Endometrial microvascular endothelial cells (primary cell): Measurements from ENCODE around the gene NXNL1. TPM values are rescaled to one million over a fixed set of nuclear protein-coding genes. Genes with fewer than 3 reads are reported as not detected.
"Not testable (repeated sequence)": the region's sequence is repeated elsewhere in the genome, so short reads cannot be mapped to it uniquely, and the experiment has no call there.

Source experiments
- in situ Hi-C: cut with HindIII; loops from 2 replicates; pipeline ENCODE4 v1.10.0; 2017; ENCODE audit warnings: low sequenced_read_pairs, low pct_unique_long_range_greater_than_20kb; ENCODE audit errors: inconsistent ontology term
- total RNA-seq: library from RNA; depleted of rRNA; stranded (reverse); fragments of >200 nt; gene quantifications from one replicate; pipeline ENCODE4 v1.2.3, GENCODE V29; 2015; ENCODE audit errors: inconsistent ontology term

Gene NXNL1, protein sequence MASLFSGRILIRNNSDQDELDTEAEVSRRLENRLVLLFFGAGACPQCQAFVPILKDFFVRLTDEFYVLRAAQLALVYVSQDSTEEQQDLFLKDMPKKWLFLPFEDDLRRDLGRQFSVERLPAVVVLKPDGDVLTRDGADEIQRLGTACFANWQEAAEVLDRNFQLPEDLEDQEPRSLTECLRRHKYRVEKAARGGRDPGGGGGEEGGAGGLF
- total RNA-seq: not detected

DNA sequence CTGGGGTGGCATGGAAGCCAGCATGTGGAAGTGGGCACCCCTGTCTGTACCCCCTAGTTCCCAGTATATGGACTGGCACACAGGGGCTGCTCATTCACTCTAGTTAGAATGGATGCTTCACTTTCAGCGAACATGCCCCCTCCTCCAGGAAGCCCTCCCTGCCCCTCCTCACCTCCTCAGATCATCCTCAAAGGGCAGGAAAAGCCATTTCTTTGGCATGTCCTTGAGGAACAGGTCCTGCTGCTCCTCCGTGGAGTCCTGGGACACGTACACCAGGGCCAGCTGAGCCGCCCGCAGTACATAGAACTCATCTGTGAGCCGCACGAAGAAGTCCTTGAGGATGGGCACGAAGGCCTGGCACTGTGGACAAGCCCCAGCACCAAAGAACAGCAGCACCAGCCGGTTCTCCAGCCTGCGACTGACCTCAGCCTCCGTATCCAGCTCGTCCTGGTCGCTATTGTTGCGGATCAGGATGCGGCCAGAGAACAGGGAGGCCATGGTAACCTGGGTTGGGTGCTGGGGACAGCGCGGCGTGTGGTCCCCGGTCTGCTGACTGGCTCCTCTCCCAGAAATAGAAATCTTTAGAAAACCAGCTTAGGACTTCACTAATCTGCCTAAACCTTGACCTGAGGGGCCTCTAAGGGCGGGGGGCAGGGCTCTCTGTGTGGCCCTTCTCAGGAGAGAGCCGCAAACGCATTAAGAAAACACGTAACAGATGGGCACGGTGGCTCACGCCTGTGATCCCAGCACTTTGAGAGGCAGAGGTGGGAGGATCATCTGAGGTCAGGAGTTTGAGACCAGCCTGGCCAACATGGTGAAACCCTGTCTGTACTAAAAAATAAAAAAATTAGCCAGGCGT lies at the start of gene NXNL1:
NXNL1 (minus strand) TSS at position 555 of the 859 bp plus-strand sequence; CDS start at position 498, 57 bp downstream.
- in situ Hi-C loops: no loop called here

DNA sequence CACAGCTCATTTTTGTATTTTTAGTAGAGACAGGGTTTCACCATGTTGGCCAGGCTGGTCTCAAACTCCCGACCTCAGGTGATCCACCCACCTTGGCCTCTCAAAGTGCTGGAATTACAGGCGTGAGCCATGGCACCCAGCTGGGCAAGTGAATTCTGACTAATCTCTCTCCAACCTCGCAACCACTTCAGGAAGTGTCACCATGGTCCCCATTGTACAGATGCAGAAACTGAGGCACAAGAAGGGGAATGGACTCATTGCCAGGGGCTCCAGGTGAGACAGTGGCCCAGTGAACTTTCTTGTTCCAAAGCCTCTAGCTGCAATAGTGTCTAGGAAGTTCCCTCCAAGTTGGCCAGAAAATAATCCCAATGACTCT lies 47.8 kb upstream of the NXNL1 start:
- in situ Hi-C loops: not testable (repeated sequence)

DNA sequence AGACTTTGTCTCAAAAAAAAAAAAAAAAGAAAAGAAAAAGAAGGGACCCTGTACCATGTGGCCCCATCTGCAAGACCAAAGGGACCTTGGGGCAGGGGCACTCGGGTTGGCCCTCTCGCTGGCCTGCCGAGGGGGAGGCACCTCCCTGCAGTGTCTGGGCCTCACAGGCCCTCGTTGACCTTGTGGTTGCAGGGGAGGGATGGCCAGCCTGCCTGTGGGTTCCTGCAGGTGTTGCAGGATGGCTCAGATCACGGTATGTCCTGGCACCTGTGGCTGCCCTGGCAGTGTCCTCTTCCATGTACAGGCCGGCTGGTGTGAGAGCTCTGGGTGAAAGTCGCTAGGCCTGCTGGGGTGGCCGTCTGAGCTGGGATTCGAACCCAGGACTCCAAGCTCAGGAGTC lies 46.0 kb upstream of the NXNL1 start:
- in situ Hi-C loops: no loop called here

DNA sequence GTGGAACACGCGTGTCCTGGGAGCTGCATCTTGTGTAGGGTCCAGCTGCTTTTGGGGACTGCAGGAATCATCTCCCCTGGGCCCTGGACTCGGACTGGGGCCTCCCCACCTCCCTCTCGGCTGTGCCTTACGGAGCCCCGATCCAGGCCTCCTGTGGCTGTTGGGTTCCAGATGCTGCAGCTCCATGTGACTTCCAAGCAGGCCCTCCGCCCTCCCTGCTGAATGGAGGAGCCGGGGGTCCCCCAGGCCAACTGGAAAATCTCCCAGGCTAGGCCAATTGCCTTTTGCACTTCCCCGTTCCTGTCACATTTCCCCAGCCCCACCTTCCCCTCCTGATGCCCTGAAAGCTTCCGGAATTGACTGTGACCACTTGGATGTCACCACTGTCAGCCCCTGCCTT lies 44.5 kb upstream of the NXNL1 start:
- in situ Hi-C loops: no loop called here

DNA sequence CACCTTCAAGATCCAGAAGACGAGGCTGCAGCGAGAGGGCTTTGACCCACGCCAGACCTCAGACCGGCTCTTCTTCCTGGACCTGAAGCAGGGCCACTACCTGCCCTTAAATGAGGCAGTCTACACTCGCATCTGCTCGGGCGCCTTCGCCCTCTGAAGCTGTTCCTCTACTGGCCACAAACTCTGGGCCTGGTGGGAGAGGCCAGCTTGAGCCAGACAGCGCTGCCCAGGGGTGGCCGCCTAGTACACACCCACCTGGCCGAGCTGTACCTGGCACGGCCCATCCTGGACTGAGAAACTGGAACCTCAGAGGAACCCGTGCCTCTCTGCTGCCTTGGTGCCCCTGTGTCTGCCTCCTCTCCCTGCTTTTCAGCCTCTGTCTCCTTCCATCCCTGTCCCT lies 43.7 kb upstream of the NXNL1 start:
- in situ Hi-C loops: no loop called here

DNA sequence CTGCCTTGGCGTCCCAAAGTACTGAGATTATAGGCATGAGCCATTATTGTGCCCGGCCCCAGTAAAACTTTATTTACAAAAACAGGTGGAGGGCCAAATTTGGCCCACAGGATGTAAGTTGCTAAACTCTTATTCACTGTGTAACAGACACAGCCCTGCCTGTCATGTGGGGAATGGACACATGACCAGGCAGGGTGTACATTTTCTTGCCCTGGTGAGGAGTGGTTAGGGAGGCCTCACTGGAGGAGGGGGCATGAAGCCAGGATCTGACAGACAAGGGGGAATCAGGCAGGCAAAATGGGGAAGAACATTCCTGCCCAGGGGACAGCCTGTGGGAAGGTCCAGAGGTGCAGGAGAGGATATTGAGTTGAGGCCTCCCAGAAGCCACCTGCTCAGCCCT lies 43.3 kb upstream of the NXNL1 start:
- in situ Hi-C loops: no loop called here

DNA sequence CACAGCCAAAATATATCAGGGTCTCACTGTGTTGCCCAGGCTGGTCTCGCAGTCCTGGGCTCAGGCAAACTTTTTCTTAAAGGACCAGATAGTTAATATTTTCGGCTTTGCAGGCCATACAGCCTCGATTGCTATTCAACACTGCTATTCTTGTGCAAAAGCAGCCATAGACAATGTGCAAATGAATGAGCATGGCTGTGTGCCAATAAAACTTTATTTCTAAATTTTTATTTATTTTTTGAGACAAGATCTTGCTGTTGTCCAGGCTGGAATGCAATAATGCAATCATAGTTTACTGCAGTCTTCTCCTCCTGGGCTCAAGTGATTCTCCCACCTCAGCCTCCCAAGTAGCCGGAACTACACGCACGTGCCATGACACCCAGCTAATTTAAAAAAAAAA lies 42.5 kb upstream of the NXNL1 start:
- in situ Hi-C loops: no loop called here

DNA sequence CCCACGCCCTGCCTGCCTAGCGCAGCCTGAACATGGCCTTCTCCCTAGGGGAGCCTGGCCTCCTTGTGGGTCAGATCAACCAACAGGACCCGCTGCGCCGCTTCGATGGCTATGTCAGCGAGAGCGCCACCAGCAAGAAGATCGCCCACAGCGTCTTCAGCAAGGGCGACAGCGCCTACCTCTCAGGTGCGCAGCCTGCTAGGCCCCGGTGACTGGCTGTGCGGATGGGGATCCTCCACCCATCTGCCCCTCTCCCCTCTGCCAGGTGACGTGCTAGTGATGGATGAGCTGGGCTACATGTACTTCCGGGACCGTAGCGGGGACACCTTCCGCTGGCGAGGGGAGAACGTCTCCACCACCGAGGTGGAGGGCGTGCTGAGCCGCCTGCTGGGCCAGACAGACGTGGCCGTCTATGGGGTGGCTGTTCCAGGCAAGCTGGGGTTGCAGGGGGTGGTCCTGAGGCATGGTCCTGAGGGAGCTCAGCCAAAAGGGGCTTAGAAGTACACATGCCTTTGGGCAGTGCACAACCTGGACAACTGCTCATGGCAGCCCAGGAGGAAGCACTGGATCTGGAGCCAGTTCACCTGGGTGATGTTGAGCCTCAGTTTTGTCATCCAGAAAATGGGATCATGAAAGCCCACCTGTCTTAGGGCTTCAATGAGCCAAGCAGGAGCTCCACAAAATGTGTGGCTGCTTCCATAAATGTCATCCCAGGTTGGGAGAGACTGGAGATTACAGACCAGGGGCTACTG lies 39.9 kb upstream of the NXNL1 start:
- in situ Hi-C loops: no loop called here

DNA sequence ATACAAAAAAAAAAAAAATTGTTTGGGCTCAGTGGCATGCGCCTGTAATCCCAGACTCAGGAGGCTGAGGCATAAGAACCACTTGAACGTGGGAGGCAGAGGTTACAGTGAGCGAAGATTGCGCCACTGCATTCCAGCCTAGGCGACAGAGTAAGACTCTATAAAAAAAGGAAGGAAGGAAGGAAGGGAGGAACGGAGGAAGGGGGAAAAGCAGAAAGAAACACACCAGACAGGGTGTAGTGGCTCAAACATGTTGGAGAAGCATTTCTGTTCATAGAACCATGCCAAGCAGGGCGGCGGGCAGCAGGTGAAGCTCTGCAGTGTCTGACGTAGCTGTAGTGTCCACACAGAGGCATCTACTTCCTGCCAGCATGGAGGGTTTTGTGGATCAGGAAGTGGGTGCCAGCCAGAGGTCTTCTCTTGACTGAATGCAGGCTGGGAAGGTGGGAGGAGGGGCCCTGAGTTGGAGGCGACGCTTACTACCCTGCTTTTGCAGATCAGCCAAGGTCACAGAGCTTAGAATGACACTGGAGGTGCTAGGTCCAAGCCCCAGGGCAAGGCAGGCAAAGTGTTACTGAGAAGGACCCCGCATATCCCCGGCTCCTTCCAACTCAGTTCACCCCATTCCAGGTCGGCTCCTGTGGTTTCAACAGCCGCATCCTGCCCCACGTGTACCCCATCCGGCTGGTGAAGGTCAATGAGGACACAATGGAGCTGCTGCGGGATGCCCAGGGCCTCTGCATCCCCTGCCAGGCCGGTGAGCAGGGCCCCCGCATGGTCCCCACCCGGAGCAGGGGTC lies 39.1 kb upstream of the NXNL1 start:
- in situ Hi-C loops: no loop called here

DNA sequence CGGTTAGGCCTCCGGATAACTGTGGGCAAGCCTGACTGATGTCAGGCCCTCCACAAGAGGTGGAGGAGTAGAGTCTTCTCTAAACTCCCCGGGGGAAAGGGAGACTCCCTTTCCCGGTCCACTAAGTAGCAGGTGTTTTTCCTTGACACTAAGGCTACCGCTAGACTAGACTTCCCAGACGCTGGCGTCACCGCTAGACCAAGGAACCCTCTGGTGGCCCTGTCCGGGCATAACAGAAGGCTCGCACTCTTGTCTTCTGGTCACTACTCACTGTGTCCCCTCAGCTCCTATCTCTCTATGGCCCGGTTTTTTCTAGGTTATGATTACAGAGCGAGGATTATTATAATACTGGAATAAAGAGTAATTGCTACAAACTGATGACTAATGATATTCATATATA lies 38.3 kb upstream of the NXNL1 start:
- in situ Hi-C loops: not testable (repeated sequence)

DNA sequence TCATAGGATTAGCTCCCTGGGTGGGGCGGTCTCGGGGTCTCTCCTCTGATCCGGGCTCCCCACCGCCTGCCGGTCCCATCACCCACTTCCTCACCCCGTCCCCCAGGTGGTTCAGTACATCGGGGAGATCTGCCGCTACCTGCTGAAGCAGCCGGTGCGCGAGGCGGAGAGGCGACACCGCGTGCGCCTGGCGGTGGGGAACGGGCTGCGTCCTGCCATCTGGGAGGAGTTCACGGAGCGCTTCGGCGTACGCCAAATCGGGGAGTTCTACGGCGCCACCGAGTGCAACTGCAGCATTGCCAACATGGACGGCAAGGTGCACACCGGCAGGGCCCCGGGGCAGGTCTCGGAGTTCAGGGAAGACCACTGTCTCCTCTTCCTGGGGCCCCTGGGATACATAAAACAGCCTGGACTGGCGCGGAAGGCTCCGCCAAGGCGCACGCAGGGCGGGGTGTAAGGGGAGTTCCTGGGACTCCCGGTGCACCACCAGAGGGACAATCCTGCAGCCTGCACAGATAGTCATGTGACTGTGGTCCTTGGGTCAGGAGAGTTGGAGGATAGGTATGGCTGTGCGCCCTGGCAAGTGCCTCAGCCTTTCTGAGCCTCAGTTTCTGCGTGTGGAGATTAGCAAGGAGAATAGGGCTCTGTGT lies 36.5 kb upstream of the NXNL1 start:
- in situ Hi-C loops: no loop called here

DNA sequence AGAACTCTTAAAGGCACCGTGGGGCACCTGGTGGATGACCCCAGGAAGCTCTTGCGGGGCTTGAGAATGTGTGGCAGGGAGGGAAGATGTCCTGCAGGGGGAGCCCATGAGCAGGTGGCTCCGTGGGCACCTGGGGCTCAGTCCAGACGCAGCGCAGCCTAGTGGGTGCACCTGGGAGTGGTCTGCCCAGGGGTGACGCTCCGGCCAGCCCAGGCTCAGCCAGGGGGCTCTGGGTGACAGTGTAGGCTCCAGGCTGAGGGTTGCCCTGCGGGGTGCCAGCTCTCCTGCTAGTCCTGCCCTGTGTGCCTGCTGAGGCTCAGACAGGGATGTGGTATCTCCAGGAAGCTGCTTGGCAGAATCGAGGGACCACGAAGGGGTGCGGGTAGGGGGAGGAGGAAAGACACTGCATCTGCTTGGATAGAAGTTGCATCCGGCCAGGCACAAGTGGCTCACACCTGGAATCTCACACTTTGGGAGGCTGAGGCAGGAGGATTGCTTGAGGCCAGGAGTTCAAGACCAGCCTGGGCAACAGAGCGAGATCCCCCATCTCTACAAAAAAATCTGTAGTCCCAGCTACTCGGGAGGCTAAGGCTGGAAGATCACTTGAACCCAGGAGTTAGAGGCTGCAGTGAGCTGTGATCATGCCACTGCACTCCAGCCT lies 35.7 kb upstream of the NXNL1 start:
- in situ Hi-C loops: no loop called here

DNA sequence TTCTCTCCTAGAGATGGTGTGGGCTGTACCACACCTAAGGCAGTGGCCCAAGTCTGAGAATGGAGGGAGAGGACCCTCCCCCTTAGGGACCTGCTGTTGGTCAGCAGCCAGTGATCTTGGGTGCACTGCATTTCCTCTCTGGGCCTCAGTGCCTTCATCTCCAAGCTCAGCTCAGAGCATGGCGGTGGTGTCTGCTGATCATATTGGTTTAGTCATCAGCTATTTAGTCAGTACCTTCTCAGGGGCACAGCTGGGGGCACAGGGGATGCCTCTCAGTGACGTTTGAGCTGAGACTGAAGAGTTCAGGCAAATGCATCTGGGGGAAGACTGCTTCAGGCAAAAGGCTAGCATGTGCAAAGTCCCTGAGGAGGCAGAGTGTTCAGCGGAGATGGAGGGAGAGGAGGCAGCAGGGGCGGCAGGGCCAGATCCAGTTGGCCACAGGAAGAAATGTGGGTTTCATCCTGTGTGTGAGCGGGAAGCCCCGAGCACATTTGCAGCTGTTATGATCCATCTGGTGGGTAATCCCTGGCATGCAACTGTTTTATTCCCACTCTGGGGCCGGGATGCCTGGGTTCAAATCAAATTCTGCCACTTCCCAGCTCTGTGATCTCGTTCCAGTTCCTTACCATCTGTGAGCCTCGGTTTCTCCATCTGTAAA lies 35.0 kb upstream of the NXNL1 start:
- in situ Hi-C loops: no loop called here

DNA sequence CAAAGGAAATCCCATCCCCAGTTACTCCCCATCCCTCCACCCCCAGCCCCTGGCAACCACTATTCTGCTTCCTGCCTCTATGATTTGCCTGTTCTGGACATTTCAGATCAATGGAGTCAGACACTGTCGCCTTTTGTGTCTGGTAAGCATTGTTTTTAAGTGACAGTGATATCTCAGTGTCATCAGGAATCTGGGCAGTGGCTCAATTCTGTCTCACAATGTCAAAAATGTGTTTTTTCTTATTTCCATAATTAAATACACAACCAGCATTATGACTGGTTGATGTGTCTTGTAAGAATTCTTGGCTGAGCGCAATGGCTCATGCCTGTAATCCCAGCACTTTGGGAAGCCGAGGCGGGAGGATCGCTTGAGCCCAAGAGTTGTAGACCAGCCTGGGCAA lies 30.6 kb upstream of the NXNL1 start:
- in situ Hi-C loops: no loop called here

DNA sequence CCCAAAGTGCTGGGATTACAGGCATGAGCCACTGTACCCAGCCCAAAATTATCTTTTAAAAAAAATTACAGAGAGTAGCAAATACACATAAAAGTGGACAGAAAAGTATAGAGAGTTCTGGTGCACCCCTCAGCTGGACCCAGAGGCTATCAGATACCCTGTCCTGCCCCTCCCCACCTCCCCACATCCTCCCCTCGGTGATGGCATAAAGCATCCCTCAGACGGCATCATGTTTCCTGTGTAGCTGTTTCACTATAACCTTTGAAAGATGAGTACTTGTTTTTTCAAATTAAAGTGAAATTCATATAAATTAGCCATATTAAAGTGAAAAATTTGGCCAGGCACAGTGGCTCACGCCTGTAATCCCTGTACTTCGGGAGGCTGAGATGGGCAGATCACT lies 29.7 kb upstream of the NXNL1 start:
- in situ Hi-C loops: no loop called here

DNA sequence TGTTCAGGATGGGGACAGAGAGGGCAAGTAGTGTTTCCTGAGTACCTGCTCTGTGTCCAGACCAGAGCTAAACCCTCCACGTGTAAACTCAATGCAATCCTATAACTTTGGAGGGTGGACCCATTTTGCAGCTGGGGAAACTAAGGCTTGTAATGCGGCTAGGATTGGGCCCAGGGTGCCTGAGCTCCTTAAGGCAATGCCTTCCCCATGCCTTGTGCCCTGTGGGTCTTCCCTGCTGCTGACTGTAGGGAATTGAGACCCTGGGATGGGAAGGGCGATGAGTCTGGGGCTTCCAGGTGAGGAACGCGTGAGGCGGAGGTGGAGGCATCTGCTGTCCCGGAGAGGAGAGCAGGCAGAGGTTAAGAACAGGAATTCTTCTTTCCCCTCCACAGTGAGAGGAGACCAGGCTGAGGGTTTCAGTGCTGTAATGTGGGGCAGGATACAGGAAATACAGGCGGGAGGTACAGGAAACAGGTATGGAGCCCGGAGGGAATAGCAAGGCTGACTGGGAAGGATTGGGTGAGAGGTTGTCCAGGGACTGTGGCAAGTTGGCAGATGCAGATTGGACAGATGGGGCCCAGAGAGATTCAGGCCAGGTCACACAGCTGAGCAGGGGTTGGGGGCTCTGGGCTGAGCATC lies 28.8 kb upstream of the NXNL1 start:
- in situ Hi-C loops: no loop called here
